IPS-20b (cell line): ENCODE measurements around the gene DGCR2.
A peak's percentile ranks its signal among the peaks of the same experiment; 100 is the strongest.

Experiments used
- H3K27ac ChIP-seq: one replicate; pipeline ENCODE4 v1.5.1; 2013; ENCODE audit warnings: low read length
- H3K27me3 ChIP-seq: 2 replicates; pipeline ENCODE4 v1.6.1; 2013; ENCODE audit warnings: mild to moderate bottlenecking, low read length, inconsistent platforms; ENCODE audit not compliant: insufficient read depth
- H3K36me3 ChIP-seq: 2 replicates; pipeline ENCODE4 v1.6.1; 2013; ENCODE audit warnings: low read depth, mild to moderate bottlenecking, inconsistent platforms, low read length, moderate library complexity; ENCODE audit not compliant: insufficient read depth
- H3K4me1 ChIP-seq: 2 replicates; pipeline ENCODE4 v1.6.1; 2013; ENCODE audit warnings: mild to moderate bottlenecking, control low read depth, inconsistent platforms, low read length, moderate library complexity; ENCODE audit not compliant: insufficient read depth
- H3K4me3 ChIP-seq: 2 replicates; pipeline ENCODE4 v1.5.1; 2013; ENCODE audit warnings: mild to moderate bottlenecking, low read length, inconsistent platforms
- H3K9ac ChIP-seq: 2 replicates; pipeline ENCODE4 v1.6.1; 2013; ENCODE audit warnings: low read depth, mild to moderate bottlenecking, inconsistent platforms, low read length, moderate library complexity
- H3K9me3 ChIP-seq: 2 replicates; pipeline ENCODE4 v1.6.1; 2013; ENCODE audit warnings: mild to moderate bottlenecking, low read depth, low read length, inconsistent platforms; ENCODE audit not compliant: insufficient read depth

The DGCR2 gene

GRCh38 chr22:19152942-19153883 lies 31.0 kb upstream of the DGCR2 start:
- Histone ChIP-seq H3K27ac (no peak overlapping the region), H3K4me3 (no peak overlapping the region), H3K4me1 (no peaks in the 10 kb centered on the region), H3K36me3 (no peaks in the 10 kb centered on the region), H3K27me3 (peaks cover 74% of the 10 kb centered on the region), H3K9me3 (no peaks in the 10 kb centered on the region; the same call in 1 of the 2 replicates), H3K9ac (no peak overlapping the region)

- Histone ChIP-seq H3K4me3 (no peak overlapping the region), H3K9ac (no peak overlapping the region), H3K4me1 (no peaks in the 10 kb centered on the region), H3K9me3 (no peaks in the 10 kb centered on the region; the same call in 1 of the 2 replicates), H3K36me3 (no peaks in the 10 kb centered on the region), H3K27ac (no peak overlapping the region), H3K27me3 (peaks cover 90% of the 10 kb centered on the region)
Measured at GRCh38 chr22:19151329-19152191, 29.3 kb upstream of the DGCR2 start.

GRCh38 chr22:19150482-19151328 lies 28.5 kb upstream of the DGCR2 start:
- no peak overlapping the region for H3K4me3 ChIP-seq
- no peaks in the 10 kb centered on the region for H3K4me1 ChIP-seq
- H3K9ac ChIP-seq = no peak overlapping the region
- H3K36me3 ChIP-seq = no peaks in the 10 kb centered on the region
- H3K9me3 ChIP-seq = no peaks in the 10 kb centered on the region; the same call in 1 of the 2 replicates
- peaks cover 93% of the 10 kb centered on the region for H3K27me3 ChIP-seq
- no peak overlapping the region for H3K27ac ChIP-seq

- H3K9me3 ChIP-seq = no peaks in the 10 kb centered on the region; the same call in 1 of the 2 replicates
- H3K27ac ChIP-seq = no peak within 1 kb of the TSS
- peak within 1 kb of the TSS; percentile 29; the same call in 1 of the 2 replicates for H3K4me3 ChIP-seq
- H3K4me1 ChIP-seq = no peaks in the 10 kb centered on the region
- H3K36me3 ChIP-seq = no peaks in the 10 kb centered on the region
- no peak within 1 kb of the TSS for H3K9ac ChIP-seq
- peaks cover 88% of the 10 kb centered on the region for H3K27me3 ChIP-seq
Measured at GRCh38 chr22:19149991-19150390, 27.8 kb upstream of the DGCR2 start, which contains the start of gene GSC2. Gene GSC2 (minus strand): TSS chr22:19150292. CDS start chr22:19150283, 9 bp downstream.

GRCh38 chr22:19149047-19149883 lies 27.1 kb upstream of the DGCR2 start:
- Histone ChIP-seq H3K36me3 (no peaks in the 10 kb centered on the region), H3K4me1 (no peaks in the 10 kb centered on the region), H3K9ac (no peak overlapping the region), H3K9me3 (no peaks in the 10 kb centered on the region; the same call in 1 of the 2 replicates), H3K4me3 (peak overlapping the region; percentile 29; the same call in 1 of the 2 replicates), H3K27me3 (peaks cover 85% of the 10 kb centered on the region), H3K27ac (no peak overlapping the region)

GRCh38 chr22:19148417-19149046 lies 26.3 kb upstream of the DGCR2 start:
- Histone ChIP-seq H3K4me1 (no peaks in the 10 kb centered on the region), H3K36me3 (no peaks in the 10 kb centered on the region), H3K4me3 (peak overlapping the region; percentile 29; the same call in 1 of the 2 replicates), H3K9me3 (no peaks in the 10 kb centered on the region; the same call in 1 of the 2 replicates), H3K9ac (no peak overlapping the region), H3K27ac (no peak overlapping the region), H3K27me3 (peaks cover 80% of the 10 kb centered on the region)

GRCh38 chr22:19147195-19147780 lies 25.1 kb upstream of the DGCR2 start:
- Histone ChIP-seq H3K9ac (no peak overlapping the region), H3K27ac (no peak overlapping the region), H3K36me3 (peaks cover 4% of the 10 kb centered on the region), H3K27me3 (peaks cover 67% of the 10 kb centered on the region), H3K9me3 (no peaks in the 10 kb centered on the region; the same call in 1 of the 2 replicates), H3K4me3 (no peak overlapping the region), H3K4me1 (no peaks in the 10 kb centered on the region)

- Histone ChIP-seq H3K9me3 (no peaks in the 10 kb centered on the region), H3K27me3 (peaks cover 58% of the 10 kb centered on the region), H3K27ac (no peak overlapping the region), H3K4me3 (no peak overlapping the region), H3K9ac (no peak overlapping the region), H3K4me1 (no peaks in the 10 kb centered on the region), H3K36me3 (peaks cover 13% of the 10 kb centered on the region)
Measured at GRCh38 chr22:19146215-19146968, 24.2 kb upstream of the DGCR2 start.

- peak overlapping the region; percentile 96 for H3K4me3 ChIP-seq
- H3K9me3 ChIP-seq = no peaks in the 10 kb centered on the region
- H3K36me3 ChIP-seq = peaks cover 37% of the 10 kb centered on the region
- no peaks in the 10 kb centered on the region for H3K4me1 ChIP-seq
- H3K27me3 ChIP-seq = peaks cover 35% of the 10 kb centered on the region
- no peak overlapping the region for H3K27ac ChIP-seq
- H3K9ac ChIP-seq = peak overlapping the region; percentile 79; the same call in 1 of the 2 replicates
Measured at GRCh38 chr22:19143967-19144400, 21.8 kb upstream of the DGCR2 start.
